Testis (tissue), 3 donors: Measurements from ENCODE around the gene EBF4. TPM values are rescaled to one million over a fixed set of nuclear protein-coding genes. Genes with fewer than 3 reads are reported as not detected.
A peak's percentile ranks its signal among the peaks of the same experiment; 100 is the strongest.

Source experiments
- DNase-seq: peaks from one replicate; pipeline ENCODE4 v3.0.0-alpha.2; 2019
- H3K27ac ChIP-seq, 2 donors: fragments of 200-600 bp; sonication (generic); one replicate each; pipeline ENCODE4 v1.5.1; 2019
- H3K27me3 ChIP-seq: fragments of 200-600 bp; sonication (generic); one replicate; pipeline ENCODE4 v1.5.1; 2019
- H3K36me3 ChIP-seq: fragments of 200-600 bp; sonication (generic); one replicate; pipeline ENCODE4 v1.5.1; 2017; ENCODE audit warnings: low read depth; ENCODE audit errors: missing control alignments
- H3K4me1 ChIP-seq: fragments of 200-600 bp; sonication (generic); one replicate; pipeline ENCODE4 v1.5.1; 2019
- H3K4me3 ChIP-seq, 2 donors: fragments of 200-600 bp; sonication (generic); one replicate each; pipeline ENCODE4 v1.5.1; 2017 to 2019
- H3K9me3 ChIP-seq: fragments of 200-600 bp; sonication (generic); one replicate; pipeline ENCODE4 v1.5.1; 2017
- POLR2A ChIP-seq: fragments of 450-650 bp; IDR thresholded peaks from one replicate; pipeline ENCODE4 v1.6.1; 2017; ENCODE audit warnings: antibody characterized with exemption, mild to moderate bottlenecking, moderate library complexity
- WGBS, 2 donors: methylation state at CpG; one replicate each; pipeline ENCODE4 v1.1.5; 2018; 5-methylcytosine and 5-hydroxymethylcytosine counted together
- intact Hi-C: fragments of 100-400 bp; cut with DNase I; formaldehyde crosslinking; loops from one replicate; pipeline ENCODE4 v1.15.1; 2023; ENCODE audit warnings: low total_unique reads
- polyA plus RNA-seq: library from polyadenylated mRNA; stranded (reverse); fragments of 350-450 nt; fragmentation: Illumina TruSeq; extraction: RNeasy Lipid Tissue Mini Kit (QIAGEN cat#74804); gene quantifications from one replicate; pipeline ENCODE4 v1.2.3, GENCODE V29; 2014; ENCODE audit warnings: low read depth, low replicate concordance; ENCODE audit not compliant: insufficient read depth
- total RNA-seq, 2 donors: library from RNA; depleted of rRNA; stranded (reverse); fragments of >200 nt; gene quantifications; one replicate each; pipeline ENCODE4 v1.2.3, GENCODE V29; 2016
- TF ChIP-seq, protein P1 (sequence below), 3 experiments: fragments of 450-650 bp in 2 of 3; fragments of 200-600 bp in 1 of 3; sonication (generic) in 1 of 3; IDR thresholded peaks; one replicate each; pipeline ENCODE4 v1.5.1; 2016 to 2019; ENCODE audit warnings: antibody characterized with exemption in 3 of 3, mild to moderate bottlenecking in 2 of 3, moderate library complexity in 1 of 3

The EBF4 gene
- total and polyA plus RNA-seq, 3 donors from 2014 or later: 6.1 to 14.2 (median 7.4) TPM

GRCh38 chr20:2751347-2751877, 58.8 kb downstream of the EBF4 start:
- peak overlapping the region; percentile 40 to 45 for H3K4me3 ChIP-seq

DNA sequence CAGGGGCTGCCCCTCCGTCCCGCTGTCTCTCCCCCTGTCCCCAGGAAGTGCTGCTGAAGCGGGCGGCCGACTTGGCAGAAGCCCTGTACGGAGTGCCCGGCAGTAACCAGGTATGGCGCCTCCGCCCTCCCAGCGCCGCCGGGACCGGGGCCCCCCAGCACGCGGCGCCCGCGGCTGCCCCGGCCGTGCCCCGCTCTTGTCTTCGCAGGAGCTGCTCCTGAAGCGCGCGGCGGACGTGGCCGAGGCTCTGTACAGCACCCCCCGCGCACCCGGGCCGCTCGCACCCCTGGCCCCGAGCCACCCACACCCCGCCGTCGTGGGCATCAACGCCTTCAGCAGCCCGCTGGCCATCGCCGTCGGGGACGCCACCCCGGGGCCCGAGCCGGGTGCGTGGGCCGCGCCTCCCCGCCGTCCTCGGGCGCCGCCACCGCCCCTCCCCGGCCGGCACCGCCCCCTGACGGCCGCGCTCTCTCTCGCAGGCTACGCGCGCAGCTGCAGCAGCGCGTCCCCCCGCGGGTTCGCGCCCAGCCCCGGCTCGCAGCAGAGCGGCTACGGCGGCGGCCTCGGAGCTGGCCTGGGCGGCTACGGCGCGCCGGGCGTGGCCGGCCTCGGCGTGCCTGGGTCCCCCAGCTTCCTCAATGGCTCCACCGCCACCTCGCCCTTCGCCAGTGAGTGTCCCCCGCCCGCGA, 59.4 kb downstream of the EBF4 start:
- Histone ChIP-seq H3K9me3 (no peaks in the 10 kb centered on the region), H3K4me3 (peak overlapping the region; percentile 40 to 53), H3K4me1 (peaks cover 7% of the 10 kb centered on the region), H3K27me3 (no peaks in the 10 kb centered on the region), H3K27ac (peak overlapping the region; percentile 24 to 51), H3K36me3 (no peaks in the 10 kb centered on the region)
- intact Hi-C loops: no loop called here
- no peak for DNase-seq
- TF ChIP-seq, protein P1, sequence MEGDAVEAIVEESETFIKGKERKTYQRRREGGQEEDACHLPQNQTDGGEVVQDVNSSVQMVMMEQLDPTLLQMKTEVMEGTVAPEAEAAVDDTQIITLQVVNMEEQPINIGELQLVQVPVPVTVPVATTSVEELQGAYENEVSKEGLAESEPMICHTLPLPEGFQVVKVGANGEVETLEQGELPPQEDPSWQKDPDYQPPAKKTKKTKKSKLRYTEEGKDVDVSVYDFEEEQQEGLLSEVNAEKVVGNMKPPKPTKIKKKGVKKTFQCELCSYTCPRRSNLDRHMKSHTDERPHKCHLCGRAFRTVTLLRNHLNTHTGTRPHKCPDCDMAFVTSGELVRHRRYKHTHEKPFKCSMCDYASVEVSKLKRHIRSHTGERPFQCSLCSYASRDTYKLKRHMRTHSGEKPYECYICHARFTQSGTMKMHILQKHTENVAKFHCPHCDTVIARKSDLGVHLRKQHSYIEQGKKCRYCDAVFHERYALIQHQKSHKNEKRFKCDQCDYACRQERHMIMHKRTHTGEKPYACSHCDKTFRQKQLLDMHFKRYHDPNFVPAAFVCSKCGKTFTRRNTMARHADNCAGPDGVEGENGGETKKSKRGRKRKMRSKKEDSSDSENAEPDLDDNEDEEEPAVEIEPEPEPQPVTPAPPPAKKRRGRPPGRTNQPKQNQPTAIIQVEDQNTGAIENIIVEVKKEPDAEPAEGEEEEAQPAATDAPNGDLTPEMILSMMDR (IDR thresholded peaks at IDR 0.05): peak in 1 of 3 experiments; percentile 7
- no peak for TF ChIP-seq POLR2A
- WGBS, 2 donors: 0% methylated on average over 64 of the region's 93 CpGs; no CpG with 5 or more reads in 1 of the 2 donors

More at GRCh38 chr20:2751347-2751877, 58.8 kb downstream of the EBF4 start:
- intact Hi-C loops: no loop called here
- TF ChIP-seq, protein P1 (IDR thresholded peaks at IDR 0.05): no peak
- no peak for TF ChIP-seq POLR2A
- WGBS, 2 donors: 2 to 3% methylated on average over 13 to 24 of the region's 26 CpGs
- no peak for DNase-seq
- H3K4me1 ChIP-seq: peaks cover 7% of the 10 kb centered on the region
- H3K36me3 ChIP-seq: no peaks in the 10 kb centered on the region
- no peaks in the 10 kb centered on the region for H3K27me3 ChIP-seq
- peak overlapping the region; percentile 24 to 51 for H3K27ac ChIP-seq
- no peaks in the 10 kb centered on the region for H3K9me3 ChIP-seq

- peak; percentile 59 for DNase-seq
- Histone ChIP-seq H3K9me3 (no peaks in the 10 kb centered on the region), H3K4me1 (peaks cover 7% of the 10 kb centered on the region), H3K27me3 (no peaks in the 10 kb centered on the region), H3K4me3 (peak overlapping the region; percentile 40 to 53), H3K27ac (no peak overlapping the region), H3K36me3 (no peaks in the 10 kb centered on the region)
- no peak for TF ChIP-seq POLR2A
- TF ChIP-seq, protein P1 (IDR thresholded peaks at IDR 0.05): peak; percentile 6 to 63 (median 54)
- 17 to 35% methylated on average over 14 to 33 of the region's 47 CpGs for WGBS, 2 donors
- intact Hi-C loops: no loop called here
These were observed 60.2 kb downstream of the EBF4 start for GRCh38 chr20:2752567-2753460.

- TF ChIP-seq, protein P1 (IDR thresholded peaks at IDR 0.05): no peak
- TF ChIP-seq POLR2A: no peak
- H3K9me3 ChIP-seq: no peaks in the 10 kb centered on the region
- intact Hi-C loops: no loop called here
- H3K4me3 ChIP-seq: no peak overlapping the region
- WGBS, 2 donors: 71 to 76% methylated on average over 6 of the region's 6 CpGs
- DNase-seq: no peak
- H3K27me3 ChIP-seq: no peaks in the 10 kb centered on the region
- peaks cover 7% of the 10 kb centered on the region for H3K4me1 ChIP-seq
- H3K27ac ChIP-seq: no peak overlapping the region
- H3K36me3 ChIP-seq: no peaks in the 10 kb centered on the region
These were observed 61.0 kb downstream of the EBF4 start for GRCh38 chr20:2753461-2754040.
